Measurements from ENCODE around the gene LDHAL6B.

DNA sequence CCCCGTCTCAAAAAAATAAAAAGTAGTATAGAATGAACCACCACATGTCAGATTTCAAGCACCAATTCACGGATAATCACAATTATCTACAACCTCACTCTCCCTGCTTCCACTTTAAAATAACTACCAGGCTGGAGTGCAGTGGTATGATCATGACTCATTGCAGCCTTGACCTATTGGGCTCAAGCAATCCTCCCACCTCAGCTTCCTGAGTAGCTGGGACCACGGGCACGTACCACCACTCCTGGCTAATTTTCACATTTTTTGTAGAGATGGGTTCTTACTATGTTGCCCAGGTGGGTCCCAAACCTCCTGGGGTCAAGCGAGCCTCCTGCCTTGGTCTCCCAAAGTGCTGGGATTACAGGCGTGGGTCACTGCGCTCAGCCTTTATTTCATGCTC, 38.1 kb upstream of the LDHAL6B start:
- TF ChIP-seq, protein P1, sequence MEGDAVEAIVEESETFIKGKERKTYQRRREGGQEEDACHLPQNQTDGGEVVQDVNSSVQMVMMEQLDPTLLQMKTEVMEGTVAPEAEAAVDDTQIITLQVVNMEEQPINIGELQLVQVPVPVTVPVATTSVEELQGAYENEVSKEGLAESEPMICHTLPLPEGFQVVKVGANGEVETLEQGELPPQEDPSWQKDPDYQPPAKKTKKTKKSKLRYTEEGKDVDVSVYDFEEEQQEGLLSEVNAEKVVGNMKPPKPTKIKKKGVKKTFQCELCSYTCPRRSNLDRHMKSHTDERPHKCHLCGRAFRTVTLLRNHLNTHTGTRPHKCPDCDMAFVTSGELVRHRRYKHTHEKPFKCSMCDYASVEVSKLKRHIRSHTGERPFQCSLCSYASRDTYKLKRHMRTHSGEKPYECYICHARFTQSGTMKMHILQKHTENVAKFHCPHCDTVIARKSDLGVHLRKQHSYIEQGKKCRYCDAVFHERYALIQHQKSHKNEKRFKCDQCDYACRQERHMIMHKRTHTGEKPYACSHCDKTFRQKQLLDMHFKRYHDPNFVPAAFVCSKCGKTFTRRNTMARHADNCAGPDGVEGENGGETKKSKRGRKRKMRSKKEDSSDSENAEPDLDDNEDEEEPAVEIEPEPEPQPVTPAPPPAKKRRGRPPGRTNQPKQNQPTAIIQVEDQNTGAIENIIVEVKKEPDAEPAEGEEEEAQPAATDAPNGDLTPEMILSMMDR (IDR thresholded peaks at IDR 0.05): no peak
- TF ChIP-seq POLR2A (IDR thresholded peaks at IDR 0.05; ENCODE audit: low read depth) (no peak), POLR2AphosphoS5 (IDR thresholded peaks at IDR 0.05) (no peak)

Measured in esophagus muscularis mucosa (tissue), 3 donors.